ENCODE measurements around the gene SEC16B.

The SEC16B gene

DNA sequence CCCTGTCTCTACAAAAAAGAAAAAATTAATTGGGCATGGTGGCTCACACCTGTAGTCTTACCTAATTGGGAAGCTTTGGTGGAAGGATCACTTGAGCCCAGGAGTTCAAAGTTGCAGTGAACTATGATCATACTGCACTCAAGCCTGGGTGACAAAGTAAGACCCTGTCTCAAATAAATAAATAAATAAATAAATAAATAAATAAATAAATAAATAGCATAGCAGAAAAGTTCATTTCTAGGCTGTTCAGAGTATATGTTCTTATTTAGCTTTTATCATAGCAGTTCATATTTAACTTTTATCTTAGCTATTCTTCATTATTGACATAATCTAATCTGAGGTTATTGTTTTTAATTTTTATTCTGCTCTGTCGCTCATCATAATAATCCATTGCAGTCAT, 8.7 kb upstream of the SEC16B start:
- DNase-seq (ENCODE audit: low spot score): no peak

DNA sequence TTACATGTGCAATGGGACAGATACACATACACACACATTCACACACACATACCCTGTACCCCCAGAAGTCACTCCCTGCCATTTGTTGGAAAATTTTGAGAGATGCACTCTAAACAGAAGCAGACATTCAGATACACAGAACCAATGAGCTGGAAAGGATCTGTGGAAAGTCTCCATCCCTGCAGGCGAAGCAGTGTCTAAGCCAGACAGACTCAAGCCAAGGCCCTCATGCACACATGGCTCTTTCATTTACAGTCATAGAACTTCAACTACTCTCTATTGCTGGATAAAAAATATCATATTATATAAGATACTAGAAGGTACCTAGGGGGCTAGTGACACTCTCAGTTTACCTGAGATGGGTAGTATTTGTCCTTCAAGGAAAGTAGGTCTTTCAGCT, 7.3 kb upstream of the SEC16B start:
- DNase-seq (ENCODE audit: low spot score): no peak

GRCh38 chr1:177976596-177976995, 6.7 kb upstream of the SEC16B start:
- no peak for DNase-seq (ENCODE audit: low spot score)

- DNase-seq (ENCODE audit: low spot score): no peak
Observed at GRCh38 chr1:177975588-177976495, 6.0 kb upstream of the SEC16B start.

GRCh38 chr1:177973585-177973984, 3.7 kb upstream of the SEC16B start:
- DNase-seq (ENCODE audit: low spot score): no peak

DNA sequence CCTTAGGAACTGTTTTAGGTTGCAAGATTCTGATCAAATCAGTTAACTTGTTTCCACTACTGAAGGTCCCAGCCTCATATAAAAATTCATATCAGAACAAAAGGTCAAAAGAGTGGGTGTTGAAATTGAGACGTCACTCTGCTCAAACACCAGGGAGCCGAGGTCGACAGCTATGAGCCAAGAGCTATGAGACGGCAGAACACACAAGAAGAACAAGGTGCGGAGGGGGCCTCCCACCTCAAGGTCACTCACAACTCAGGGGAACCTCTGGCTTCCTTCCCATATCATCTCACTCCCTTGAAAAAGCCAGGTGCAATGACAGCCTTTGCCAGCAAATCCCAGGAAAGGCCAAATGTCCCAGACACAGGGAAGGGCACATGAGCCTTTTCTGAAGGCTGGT, 749 bp downstream of the SEC16B start:
- DNase-seq (ENCODE audit: low spot score): no peak

DNA sequence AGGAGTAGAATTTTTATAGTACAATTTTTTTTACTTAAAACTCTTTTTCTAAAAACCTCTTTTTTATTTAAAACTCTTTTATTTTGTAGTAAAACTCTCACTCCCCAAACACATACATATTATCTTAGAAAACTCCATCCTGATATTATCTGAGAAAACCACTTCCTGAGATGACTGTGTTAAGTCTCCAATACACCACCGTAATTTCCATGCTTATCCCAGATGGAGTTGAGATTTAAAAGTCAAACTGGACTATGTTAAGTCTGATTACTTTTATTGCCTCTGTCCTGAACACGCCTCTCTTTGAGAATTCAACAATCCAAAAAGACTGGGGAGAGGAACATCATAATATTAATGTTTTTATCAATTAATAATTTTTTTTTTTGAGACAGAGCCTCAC, 3.7 kb downstream of the SEC16B start:
- no peak for DNase-seq (ENCODE audit: low spot score)

DNA sequence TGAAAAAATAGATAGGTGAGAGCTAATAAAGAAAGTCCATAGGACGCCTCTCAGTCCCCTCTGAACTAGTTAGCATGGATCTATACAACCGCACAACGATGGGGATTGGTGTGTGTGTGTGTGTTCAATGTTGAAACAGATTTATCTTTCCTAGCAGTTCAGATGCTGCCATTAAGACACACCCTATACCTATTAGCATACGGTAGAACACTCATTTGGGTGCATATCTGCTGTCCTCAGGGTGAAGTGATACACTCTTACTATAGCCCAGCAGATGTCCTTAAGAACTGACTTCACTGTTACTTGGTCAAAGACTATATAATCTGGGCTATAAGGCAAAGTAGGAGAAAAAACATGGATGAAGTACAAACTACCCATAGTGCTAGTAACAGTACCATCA, 4.6 kb downstream of the SEC16B start:
- no peak for DNase-seq (ENCODE audit: low spot score)

DNA sequence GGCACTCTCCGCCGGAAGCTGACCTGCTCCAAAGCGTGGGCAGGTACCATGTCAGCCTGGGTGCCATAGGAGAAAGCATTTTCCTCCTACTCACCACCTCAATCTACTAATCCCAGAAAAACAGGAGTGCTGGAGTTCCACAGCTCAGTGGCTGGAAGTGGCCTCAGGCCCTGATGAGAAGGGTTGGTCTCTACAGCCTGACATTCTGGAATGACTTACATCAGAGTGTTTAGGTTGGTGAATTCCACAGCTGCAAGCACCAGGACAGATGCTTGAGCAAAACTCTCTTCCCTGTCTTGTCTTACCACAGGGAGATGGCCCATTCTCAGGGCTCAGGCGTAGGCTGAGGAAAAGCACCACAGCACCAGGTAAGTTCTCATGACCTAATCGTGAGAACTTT, 5.5 kb downstream of the SEC16B start:
- no peak for DNase-seq (ENCODE audit: low spot score)

GRCh38 chr1:177960939-177961622, 8.8 kb downstream of the SEC16B start:
- DNase-seq (ENCODE audit: low spot score): no peak

GRCh38 chr1:177959811-177960515, 9.9 kb downstream of the SEC16B start:
- DNase-seq (ENCODE audit: low spot score): peak; percentile 26

- DNase-seq (ENCODE audit: low spot score): no peak
Observed at GRCh38 chr1:177958092-177958491, 11.8 kb downstream of the SEC16B start.

DNA sequence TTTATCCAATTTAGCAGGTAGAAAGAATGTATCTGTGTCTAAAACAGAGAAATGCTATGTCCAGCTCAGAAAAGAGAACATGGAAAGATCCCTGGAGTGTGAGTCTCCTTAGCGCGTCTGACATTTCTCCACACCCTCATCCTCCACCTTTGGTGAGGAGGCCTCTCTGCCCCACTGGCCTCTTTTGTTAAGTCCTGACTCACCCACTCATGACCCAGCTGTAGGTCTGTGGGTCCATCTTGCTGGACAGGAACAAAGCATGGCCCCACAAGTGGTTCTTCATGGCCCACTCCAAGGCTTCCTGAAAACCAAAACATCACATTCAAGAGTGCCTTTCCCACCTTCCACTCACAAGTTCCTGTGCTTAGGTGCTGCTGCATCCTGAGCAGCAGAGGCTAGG, 15.8 kb downstream of the SEC16B start:
- DNase-seq (ENCODE audit: low spot score): no peak

DNA sequence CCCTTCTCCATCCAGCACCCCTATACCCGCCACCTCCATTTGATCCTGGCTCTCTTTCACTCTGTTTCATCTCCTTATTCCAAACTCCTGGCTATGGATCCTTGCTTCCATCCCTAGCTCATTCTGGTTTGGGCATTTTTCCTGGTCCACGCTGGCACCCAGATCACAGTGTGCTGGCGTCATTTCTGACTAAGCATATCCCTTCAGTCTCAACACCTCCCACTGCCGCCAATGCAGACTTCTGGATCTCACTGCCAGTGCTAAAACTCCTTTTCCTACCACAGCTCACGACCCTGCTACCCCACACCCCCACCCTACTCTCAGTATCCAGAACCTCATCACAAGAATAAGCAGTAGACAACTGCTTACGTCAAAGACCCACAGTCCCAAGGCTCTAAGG, 16.3 kb downstream of the SEC16B start:
- no peak for DNase-seq (ENCODE audit: low spot score)

- no peak for DNase-seq (ENCODE audit: low spot score)
Observed at GRCh38 chr1:177952691-177953090, 17.2 kb downstream of the SEC16B start.

GRCh38 chr1:177952249-177952648, 17.6 kb downstream of the SEC16B start:
- no peak for DNase-seq (ENCODE audit: low spot score)

DNA sequence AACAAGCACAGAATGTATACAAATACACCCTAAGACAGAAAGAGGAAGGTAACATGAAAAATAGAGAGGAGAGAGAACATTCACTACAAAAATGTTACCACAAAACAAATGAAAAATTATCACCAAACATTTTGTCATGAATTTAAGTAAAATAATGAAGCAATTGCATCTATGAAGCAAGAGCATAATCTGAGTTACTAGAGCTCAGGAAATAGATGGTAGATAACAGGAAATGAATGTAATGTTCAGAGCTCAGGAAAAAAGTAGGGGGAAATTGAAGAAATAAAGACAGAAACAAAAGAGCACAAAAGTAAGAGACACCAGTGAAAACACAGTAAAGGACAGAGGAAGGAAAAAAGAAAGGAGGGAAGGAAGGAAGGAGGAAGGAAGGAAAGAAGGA, 19.4 kb downstream of the SEC16B start:
- DNase-seq (ENCODE audit: low spot score): no peak

- peak; percentile 84 for DNase-seq (ENCODE audit: low spot score)
Observed at GRCh38 chr1:177948336-177948972, 21.4 kb downstream of the SEC16B start.

DNA sequence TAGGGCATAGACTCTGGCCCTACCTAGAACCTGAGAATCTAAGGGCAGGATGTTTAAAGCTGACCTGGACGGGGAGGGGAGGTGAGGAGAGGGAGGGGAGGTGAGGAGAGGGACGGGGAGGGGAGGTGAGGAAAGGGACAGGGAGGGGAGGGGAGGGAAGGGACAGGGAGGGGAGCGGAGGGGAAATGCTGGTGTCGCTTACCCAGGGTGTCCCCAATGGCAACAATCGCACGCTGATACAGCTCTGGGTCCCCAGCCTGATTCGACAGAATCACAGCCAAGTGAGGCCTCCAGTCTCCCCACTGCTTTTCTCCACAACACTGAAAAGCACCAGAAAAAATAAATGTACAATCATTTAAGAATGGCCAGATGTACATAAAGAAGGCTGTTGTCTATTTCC, 22.2 kb downstream of the SEC16B start:
- DNase-seq (ENCODE audit: low spot score): no peak

DNA sequence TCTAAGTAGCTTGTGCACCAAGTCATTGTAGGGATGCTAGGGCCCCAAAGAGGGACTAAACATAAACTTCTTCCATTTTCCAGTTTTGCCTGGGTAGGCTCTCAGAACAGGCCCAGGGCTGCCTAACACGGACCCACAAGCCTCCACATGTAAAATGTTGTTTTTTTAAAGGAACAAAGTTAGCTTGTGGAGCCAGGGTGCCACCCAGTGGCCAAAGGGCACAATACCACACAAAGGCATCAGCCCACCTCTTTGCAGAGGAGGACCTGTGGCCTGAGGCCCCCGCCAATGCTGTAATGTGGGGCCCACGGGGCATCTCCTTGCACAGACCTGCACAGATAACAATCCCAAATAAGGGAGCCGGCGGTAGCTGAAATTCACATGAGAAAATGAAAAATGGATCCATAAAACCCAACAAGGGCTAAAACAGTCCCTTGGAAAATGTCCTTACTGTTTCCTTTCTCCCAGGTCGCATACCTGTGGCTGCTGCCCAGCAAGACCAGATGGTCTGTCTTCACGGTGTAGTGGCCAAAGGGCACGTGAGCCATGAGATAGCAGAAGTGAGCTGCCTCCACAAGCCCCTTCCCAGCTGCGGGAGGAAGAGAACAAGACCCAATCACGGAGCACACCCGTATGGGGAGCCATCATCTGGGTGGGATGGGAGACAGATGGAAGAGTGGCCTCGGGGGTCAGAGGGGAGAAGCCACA, 23.8 kb downstream of the SEC16B start:
- DNase-seq (ENCODE audit: low spot score): peak; percentile 88

- DNase-seq (ENCODE audit: low spot score): no peak
Observed at GRCh38 chr1:177944016-177944949, 25.6 kb downstream of the SEC16B start.

All from NAMALWA (cell line).